PC-3 (cell line): ENCODE data around the gene TOMM34. TPM values are rescaled to one million over a fixed set of nuclear protein-coding genes. Genes with fewer than 3 reads are reported as not detected.

ENCODE experiments used
- ATAC-seq: fragments of 200-7000 bp; cut with Tn5 transposase; 2 replicates; pipeline ENCODE4 v1.9.1; 2020; ENCODE audit warnings: mild to moderate bottlenecking, moderate library complexity
- BruUV-seq: library from RNA; stranded (reverse); fragments of 400-500 nt; replicated peaks from 2 replicates; lab custom pipeline; 2021; lab: Mats Ljungman, UMichigan
- CTCF ChIA-PET: fragments of 300-600 bp; sonication (Branson Sonifier 250); formaldehyde crosslinking; loops from one replicate; lab custom pipeline; 2022; ENCODE audit warnings: antibody characterized with exemption; lab: Charles Lee
- POLR2A ChIA-PET: fragments of 300-600 bp; sonication (Branson Sonifier 250); formaldehyde crosslinking; loops from one replicate; lab custom pipeline; 2022; ENCODE audit warnings: antibody characterized with exemption; ENCODE audit not compliant: unreplicated experiment; lab: Charles Lee
- DNase-seq: peaks from one replicate; pipeline ENCODE4 v3.0.0-alpha.2; 2015
- H2AFZ ChIP-seq: fragments of 300-600 bp; sonication (generic); 2 replicates; pipeline ENCODE4 v1.6.0; 2016; ENCODE audit warnings: antibody characterized with exemption, low read length
- H3F3A ChIP-seq: fragments of 300-600 bp; sonication (generic); one replicate; pipeline ENCODE4 v1.6.0; 2017; ENCODE audit warnings: antibody characterized with exemption, low read length, control low read depth, mild to moderate bottlenecking; ENCODE audit not compliant: unreplicated experiment
- H3K27ac ChIP-seq: fragments of 300-600 bp; sonication (generic); 2 replicates; pipeline ENCODE4 v1.5.1; 2016; ENCODE audit warnings: mild to moderate bottlenecking, low read length
- H3K27me3 ChIP-seq: fragments of 300-600 bp; sonication (generic); 2 replicates; pipeline ENCODE4 v1.6.1; 2016; ENCODE audit warnings: low read length, mixed read lengths
- H3K36me3 ChIP-seq: fragments of 300-600 bp; sonication (generic); 2 replicates; pipeline ENCODE4 v1.6.1; 2016; ENCODE audit warnings: low read depth, mixed run types, low read length, mixed read lengths
- H3K4me1 ChIP-seq: fragments of 300-600 bp; sonication (generic); 2 replicates; pipeline ENCODE4 v1.5.1; 2016; ENCODE audit warnings: low read length; ENCODE audit not compliant: insufficient read depth
- H3K4me2 ChIP-seq: fragments of 300-600 bp; sonication (generic); 2 replicates; pipeline ENCODE4 v1.6.0; 2016; ENCODE audit warnings: low read length
- H3K4me3 ChIP-seq: fragments of 300-600 bp; sonication (generic); 2 replicates; pipeline ENCODE4 v1.5.1; 2016; ENCODE audit warnings: mild to moderate bottlenecking, low read length, mixed read lengths
- H3K79me2 ChIP-seq: fragments of 300-600 bp; sonication (generic); 2 replicates; pipeline ENCODE4 v1.6.1; 2017; ENCODE audit warnings: low read length, mixed read lengths
- H3K9ac ChIP-seq: fragments of 300-600 bp; sonication (generic); 2 replicates; pipeline ENCODE4 v1.6.0; 2016; ENCODE audit warnings: mild to moderate bottlenecking, low read length
- H3K9me2 ChIP-seq: fragments of 300-600 bp; sonication (generic); replicated peaks from 2 replicates; pipeline ENCODE4 v1.6.1; 2016; ENCODE audit warnings: mixed run types, low read length, mixed read lengths
- H3K9me3 ChIP-seq: fragments of 300-600 bp; sonication (generic); 2 replicates; pipeline ENCODE4 v1.6.1; 2016; ENCODE audit warnings: low read length, mixed read lengths
- H4K20me1 ChIP-seq: fragments of 300-600 bp; sonication (generic); 2 replicates; pipeline ENCODE4 v1.6.1; 2016; ENCODE audit warnings: low read length, mixed read lengths
- EZH2 ChIP-seq: fragments of 300-600 bp; sonication (generic); IDR thresholded peaks from one replicate; pipeline ENCODE4 v1.6.1; 2017; ENCODE audit warnings: antibody characterized with exemption, mild to moderate bottlenecking, low read length; ENCODE audit not compliant: unreplicated experiment
- EZH2phosphoT487 ChIP-seq: fragments of 300-600 bp; sonication (generic); IDR thresholded peaks from 2 replicates; pipeline ENCODE4 v1.6.1; 2018; ENCODE audit warnings: mild to moderate bottlenecking, antibody characterized with exemption, low read length, borderline replicate concordance
- intact Hi-C: fragments of 100-400 bp; cut with micrococcal nuclease; formaldehyde crosslinking; loops from 2 replicates; pipeline ENCODE4 v1.9.0; 2023
- total RNA-seq: library from RNA; depleted of rRNA; stranded (reverse); fragments of >200 nt; gene quantifications from 2 replicates; pipeline ENCODE4 v1.2.3, GENCODE V29; 2014
- TF ChIP-seq, protein P1 (sequence below): fragments of 300-600 bp; sonication (generic); conservative IDR thresholded peaks from 2 replicates; pipeline ENCODE4 v1.5.1; 2017; ENCODE audit warnings: antibody characterized with exemption, low read depth, mild to moderate bottlenecking, low read length

TOMM34 gene
- total RNA-seq, 1 experiment from 2014 or later: 120 TPM

DNA sequence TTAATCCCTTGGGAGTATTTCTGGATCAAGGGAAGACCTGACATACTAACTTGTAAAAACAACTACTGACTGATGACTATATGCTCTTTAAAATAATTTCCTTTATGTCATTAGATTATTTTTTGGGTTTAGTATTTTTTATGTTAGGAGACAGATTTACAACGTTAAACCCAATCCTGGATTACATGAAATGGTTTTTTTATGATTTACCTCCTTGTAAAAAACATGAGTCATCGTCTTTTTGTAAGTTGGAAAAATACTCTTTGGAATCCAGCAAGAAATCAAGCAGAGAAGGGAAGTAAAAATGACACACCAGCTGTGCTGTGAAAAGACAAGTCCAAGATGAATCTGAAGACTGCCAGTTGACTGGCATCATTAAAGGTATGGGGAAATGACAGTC is 12.9 kb upstream of the TOMM34 start:
- no TSS peak for BruUV-seq
- H3K9ac ChIP-seq: no peak overlapping the region
- H3K9me3 ChIP-seq: no peaks in the 10 kb centered on the region
- peak overlapping the region; percentile 17 for H3K4me2 ChIP-seq
- peaks cover 30% of the 10 kb centered on the region for H3K4me1 ChIP-seq
- no peaks in the 10 kb centered on the region for H3K9me2 ChIP-seq
- H3K79me2 ChIP-seq: peaks cover 40% of the 10 kb centered on the region
- no peak overlapping the region for H3K4me3 ChIP-seq
- H4K20me1 ChIP-seq: 0 out of 2 replicates have a peak, but pooled peaks cover 4% of the 10 kb centered on the region
- no peak overlapping the region for H2AFZ ChIP-seq
- ChIA-PET CTCF (interaction anchor here (1.0 kb wide), 1 partner anchor 38 kb away, joined by 3 read pairs; no protein-coding TSS in a partner anchor), POLR2A (interaction anchor here (0.7 kb wide), 2 partner anchors 26 to 443 kb away, joined by 4 to 5 read pairs; no protein-coding TSS in a partner anchor)
- ATAC-seq (peak; percentile 87), DNase-seq (peak; percentile 80)
- no peaks in the 10 kb centered on the region for H3K27me3 ChIP-seq
- peaks cover 25% of the 10 kb centered on the region for H3K36me3 ChIP-seq
- peak overlapping the region; percentile 54 for H3K27ac ChIP-seq
- intact Hi-C loops: no loop called here
- H3F3A ChIP-seq: peaks cover 13% of the 10 kb centered on the region
- TF ChIP-seq EZH2phosphoT487 (no peak), EZH2 (no peak)
- TF ChIP-seq, protein P1, sequence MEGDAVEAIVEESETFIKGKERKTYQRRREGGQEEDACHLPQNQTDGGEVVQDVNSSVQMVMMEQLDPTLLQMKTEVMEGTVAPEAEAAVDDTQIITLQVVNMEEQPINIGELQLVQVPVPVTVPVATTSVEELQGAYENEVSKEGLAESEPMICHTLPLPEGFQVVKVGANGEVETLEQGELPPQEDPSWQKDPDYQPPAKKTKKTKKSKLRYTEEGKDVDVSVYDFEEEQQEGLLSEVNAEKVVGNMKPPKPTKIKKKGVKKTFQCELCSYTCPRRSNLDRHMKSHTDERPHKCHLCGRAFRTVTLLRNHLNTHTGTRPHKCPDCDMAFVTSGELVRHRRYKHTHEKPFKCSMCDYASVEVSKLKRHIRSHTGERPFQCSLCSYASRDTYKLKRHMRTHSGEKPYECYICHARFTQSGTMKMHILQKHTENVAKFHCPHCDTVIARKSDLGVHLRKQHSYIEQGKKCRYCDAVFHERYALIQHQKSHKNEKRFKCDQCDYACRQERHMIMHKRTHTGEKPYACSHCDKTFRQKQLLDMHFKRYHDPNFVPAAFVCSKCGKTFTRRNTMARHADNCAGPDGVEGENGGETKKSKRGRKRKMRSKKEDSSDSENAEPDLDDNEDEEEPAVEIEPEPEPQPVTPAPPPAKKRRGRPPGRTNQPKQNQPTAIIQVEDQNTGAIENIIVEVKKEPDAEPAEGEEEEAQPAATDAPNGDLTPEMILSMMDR: no peak

DNA sequence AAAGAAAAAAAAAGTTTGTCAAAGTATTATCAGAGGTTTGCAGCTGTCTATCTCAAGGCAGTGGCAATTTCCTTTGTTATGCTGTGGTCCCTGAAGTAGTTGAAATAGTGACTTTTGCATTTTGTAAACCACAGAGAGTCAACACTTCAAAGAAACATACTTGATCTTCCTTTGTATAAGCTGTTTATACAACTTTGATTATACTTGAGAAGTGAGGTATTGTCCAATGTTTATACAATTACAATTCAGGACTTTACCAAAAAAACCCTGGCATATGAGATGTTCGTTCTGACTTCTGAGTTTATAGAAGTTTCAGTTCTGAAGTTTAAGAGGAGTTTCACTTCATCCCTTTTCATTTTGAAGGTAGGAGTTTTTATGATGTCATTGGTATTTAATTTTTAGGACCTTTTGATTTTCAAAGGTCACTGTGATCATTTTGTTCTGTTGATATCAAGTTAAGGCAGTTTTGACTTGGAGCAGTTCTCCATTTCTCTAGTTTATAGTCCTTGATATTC is 10.1 kb upstream of the TOMM34 start:
- ChIA-PET POLR2A (interaction anchor here (0.6 to 0.7 kb wide), 2 partner anchors 18 to 24 kb away, joined by 5 to 11 read pairs; no protein-coding TSS in a partner anchor), CTCF (interaction anchor here (0.6 kb wide), 1 partner anchor 148 kb away, joined by 4 read pairs; no protein-coding TSS in a partner anchor)
- Histone ChIP-seq H3K9me3 (no peaks in the 10 kb centered on the region), H3F3A (peaks cover 13% of the 10 kb centered on the region), H3K9ac (no peak overlapping the region), H3K4me1 (peaks cover 43% of the 10 kb centered on the region), H3K79me2 (peaks cover 58% of the 10 kb centered on the region), H4K20me1 (0 out of 2 replicates have a peak, but pooled peaks cover 4% of the 10 kb centered on the region), H3K27me3 (no peaks in the 10 kb centered on the region), H3K9me2 (no peaks in the 10 kb centered on the region), H2AFZ (no peak overlapping the region), H3K36me3 (peaks cover 16% of the 10 kb centered on the region), H3K4me2 (no peak overlapping the region), H3K27ac (no peak overlapping the region), H3K4me3 (no peak overlapping the region)
- DNase-seq (no peak), ATAC-seq (no peak)
- intact Hi-C loops: no loop called here
- BruUV-seq: no TSS peak
- TF ChIP-seq, protein P1: no peak
- TF ChIP-seq EZH2phosphoT487 (no peak), EZH2 (no peak)

- peak overlapping the region; percentile 20 for H3K4me2 ChIP-seq
- peaks cover 43% of the 10 kb centered on the region for H3K4me1 ChIP-seq
These were observed 9.2 kb upstream of the TOMM34 start for GRCh38 chr20:44969300-44969894.

More at GRCh38 chr20:44969300-44969894, 9.2 kb upstream of the TOMM34 start:
- H4K20me1 ChIP-seq: 0 out of 2 replicates have a peak, but pooled peaks cover 4% of the 10 kb centered on the region
- peaks cover 8% of the 10 kb centered on the region; the same call in 1 of the 2 replicates for H3K36me3 ChIP-seq
- TF ChIP-seq, protein P1: no peak
- TF ChIP-seq EZH2 (no peak), EZH2phosphoT487 (no peak)
- no peaks in the 10 kb centered on the region for H3K27me3 ChIP-seq
- intact Hi-C loops: no loop called here
- no peak overlapping the region for H3K4me3 ChIP-seq
- H3K9me3 ChIP-seq: no peaks in the 10 kb centered on the region
- H3K27ac ChIP-seq: no peak overlapping the region
- H3F3A ChIP-seq: peaks cover 13% of the 10 kb centered on the region
- ChIA-PET CTCF (no interaction called here), POLR2A (no interaction called here)
- no peak overlapping the region for H2AFZ ChIP-seq
- peaks cover 58% of the 10 kb centered on the region for H3K79me2 ChIP-seq
- no TSS peak for BruUV-seq
- H3K9ac ChIP-seq: no peak overlapping the region
- no peak for ATAC-seq
- no peak for DNase-seq
- H3K9me2 ChIP-seq: no peaks in the 10 kb centered on the region
